Fibroblast of the aortic adventitia (primary cell): Measurements from ENCODE around the gene PIK3R1. TPM values are rescaled to one million over a fixed set of nuclear protein-coding genes. Genes with fewer than 3 reads are reported as not detected.

Experiments used
- DNase-seq: peaks from one replicate; pipeline ENCODE4 v3.0.0-alpha.2; 2010; ENCODE audit warnings: low read depth
- H3K4me3 ChIP-seq: 2 replicates; pipeline ENCODE4 v1.5.1; 2011; ENCODE audit warnings: low read depth, mild to moderate bottlenecking, control low read depth, low read length, moderate library complexity
- total RNA-seq: library from RNA; depleted of rRNA; stranded (reverse); fragments of >200 nt; gene quantifications from 2 replicates; pipeline ENCODE4 v1.2.3, GENCODE V29; 2012; ENCODE audit warnings: low replicate concordance
- TF ChIP-seq, protein P1 (sequence below): IDR thresholded peaks from 2 replicates; pipeline ENCODE4 v1.5.1; 2011; ENCODE audit warnings: mild to moderate bottlenecking, low read length, control low read depth, inconsistent platforms; ENCODE audit not compliant: insufficient read depth

Gene PIK3R1
- total RNA-seq, 1 donor, result 45.1 TPM

DNA sequence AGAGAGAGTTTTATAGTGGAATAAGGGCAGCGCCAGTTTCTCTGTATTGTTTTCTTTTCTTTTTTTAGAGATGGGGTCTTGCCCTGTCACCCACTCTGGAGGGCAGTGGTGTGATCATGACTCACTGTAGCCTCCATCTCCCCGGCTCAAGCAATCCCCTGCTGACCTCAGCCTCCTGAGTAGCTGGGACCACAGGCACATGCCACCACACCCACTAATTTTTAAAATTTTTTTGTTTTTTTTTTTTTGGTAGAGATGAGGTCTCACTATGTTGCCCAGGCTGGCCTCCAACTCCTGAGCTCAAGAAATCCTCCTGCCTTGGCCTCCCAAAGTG, 119.0 kb downstream of the PIK3R1 start:
- TF ChIP-seq, protein P1, sequence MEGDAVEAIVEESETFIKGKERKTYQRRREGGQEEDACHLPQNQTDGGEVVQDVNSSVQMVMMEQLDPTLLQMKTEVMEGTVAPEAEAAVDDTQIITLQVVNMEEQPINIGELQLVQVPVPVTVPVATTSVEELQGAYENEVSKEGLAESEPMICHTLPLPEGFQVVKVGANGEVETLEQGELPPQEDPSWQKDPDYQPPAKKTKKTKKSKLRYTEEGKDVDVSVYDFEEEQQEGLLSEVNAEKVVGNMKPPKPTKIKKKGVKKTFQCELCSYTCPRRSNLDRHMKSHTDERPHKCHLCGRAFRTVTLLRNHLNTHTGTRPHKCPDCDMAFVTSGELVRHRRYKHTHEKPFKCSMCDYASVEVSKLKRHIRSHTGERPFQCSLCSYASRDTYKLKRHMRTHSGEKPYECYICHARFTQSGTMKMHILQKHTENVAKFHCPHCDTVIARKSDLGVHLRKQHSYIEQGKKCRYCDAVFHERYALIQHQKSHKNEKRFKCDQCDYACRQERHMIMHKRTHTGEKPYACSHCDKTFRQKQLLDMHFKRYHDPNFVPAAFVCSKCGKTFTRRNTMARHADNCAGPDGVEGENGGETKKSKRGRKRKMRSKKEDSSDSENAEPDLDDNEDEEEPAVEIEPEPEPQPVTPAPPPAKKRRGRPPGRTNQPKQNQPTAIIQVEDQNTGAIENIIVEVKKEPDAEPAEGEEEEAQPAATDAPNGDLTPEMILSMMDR, result no peak
- no peak for DNase-seq
- no peak overlapping the region for H3K4me3 ChIP-seq

DNA sequence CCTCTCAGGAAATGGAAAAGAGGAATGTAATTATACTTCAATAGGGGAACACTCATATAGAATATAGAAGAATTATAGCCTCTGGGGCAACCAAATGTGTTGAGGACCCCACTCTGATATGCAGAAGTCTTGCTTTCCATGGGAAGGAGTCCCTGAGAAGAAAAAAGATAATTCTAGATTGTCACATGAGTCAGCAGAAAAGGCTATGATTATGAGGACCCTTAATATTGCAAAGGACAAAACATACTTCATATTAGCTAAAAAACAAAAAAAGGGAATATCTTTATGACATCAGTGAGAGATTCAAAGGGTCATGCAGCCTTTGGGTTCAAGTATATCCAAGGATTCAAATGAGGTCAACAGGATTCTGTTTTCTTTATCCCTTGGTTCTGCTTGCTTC, 119.5 kb downstream of the PIK3R1 start:
- DNase-seq, result no peak
- TF ChIP-seq, protein P1, result no peak

DNA sequence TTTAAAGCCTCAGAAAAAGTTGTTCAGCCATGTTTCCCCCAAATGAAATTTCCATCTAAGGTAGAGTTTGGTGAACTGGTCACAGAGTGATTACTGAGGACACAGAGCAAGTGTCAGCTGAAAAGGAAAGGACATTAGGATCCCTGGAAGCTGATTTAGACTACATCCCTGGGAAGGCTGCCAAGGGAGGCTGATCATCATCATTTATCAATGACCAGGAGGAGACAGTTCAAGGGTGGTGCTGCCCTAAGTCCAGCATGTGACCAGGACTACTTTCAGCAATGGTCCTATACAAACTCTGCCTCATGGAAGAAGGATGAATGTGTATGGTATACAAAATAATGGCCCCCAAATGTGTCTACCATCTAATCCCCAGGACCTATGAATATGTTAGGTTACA, 120.6 kb downstream of the PIK3R1 start:
- H3K4me3 ChIP-seq, result no peak overlapping the region
- TF ChIP-seq, protein P1, result no peak
- DNase-seq, result no peak

More for the DNA sequence above, 119.5 kb downstream of the PIK3R1 start:
- H3K4me3 ChIP-seq, result no peak overlapping the region

DNA sequence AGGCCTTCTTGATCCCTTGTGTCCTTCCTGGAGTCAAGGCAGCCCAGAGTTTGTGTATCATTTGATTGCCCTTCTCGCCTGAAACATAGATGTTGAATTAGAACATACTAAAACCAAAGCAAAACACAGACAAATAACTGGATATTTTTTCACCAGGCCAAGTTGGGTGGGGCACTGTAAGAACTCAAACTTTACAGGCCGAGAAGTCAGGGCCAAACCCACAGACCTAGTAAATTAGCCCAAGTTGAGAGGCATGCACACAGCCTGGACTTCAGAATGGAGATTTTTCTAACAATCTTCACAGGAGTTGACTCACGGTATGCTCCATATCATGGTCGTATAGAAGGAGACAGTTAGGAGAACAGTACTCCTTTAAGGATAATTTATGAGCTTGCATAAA, 121.7 kb downstream of the PIK3R1 start:
- no peak overlapping the region for H3K4me3 ChIP-seq
- TF ChIP-seq, protein P1, result no peak
- no peak for DNase-seq

DNA sequence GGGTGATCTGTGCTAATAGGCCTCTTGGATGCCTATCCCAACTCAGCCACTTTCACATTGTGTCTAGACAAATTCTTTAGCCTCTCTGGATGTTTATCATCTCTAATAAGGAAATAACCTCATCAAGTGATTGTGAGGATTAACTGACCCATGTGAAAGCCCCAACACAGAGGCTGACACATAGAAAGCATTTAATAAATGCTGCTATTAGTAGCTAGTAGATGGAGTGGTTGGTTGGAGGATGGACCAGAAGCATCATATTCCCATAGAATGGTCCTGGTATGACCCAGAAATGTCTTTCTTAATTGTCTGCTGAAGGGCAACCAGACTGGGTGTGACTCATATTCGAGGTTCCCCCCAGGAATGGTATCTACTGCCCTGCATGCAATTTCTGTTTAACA, 124.4 kb downstream of the PIK3R1 start:
- TF ChIP-seq, protein P1, result no peak
- DNase-seq, result no peak
- H3K4me3 ChIP-seq, result no peak overlapping the region

DNA sequence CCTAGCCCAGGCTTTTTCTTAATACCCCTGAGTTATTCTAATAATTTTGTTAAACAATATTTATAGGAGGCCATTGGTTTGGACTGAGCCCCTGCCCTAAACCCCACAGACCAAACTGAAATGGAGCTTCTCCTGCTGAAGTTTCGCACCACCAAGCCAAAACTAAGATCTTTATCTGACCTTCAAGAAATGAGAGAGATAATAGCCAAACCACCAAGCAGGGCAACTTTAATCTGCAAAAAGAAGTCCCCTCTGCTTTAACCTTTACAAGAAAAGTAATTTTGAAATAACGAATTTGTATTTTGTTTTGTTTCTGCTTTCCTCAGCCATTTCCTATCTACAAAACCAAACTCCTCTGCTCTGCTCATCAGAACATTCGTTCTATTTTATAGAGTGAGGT, 125.5 kb downstream of the PIK3R1 start:
- TF ChIP-seq, protein P1, result no peak
- no peak for DNase-seq

DNA sequence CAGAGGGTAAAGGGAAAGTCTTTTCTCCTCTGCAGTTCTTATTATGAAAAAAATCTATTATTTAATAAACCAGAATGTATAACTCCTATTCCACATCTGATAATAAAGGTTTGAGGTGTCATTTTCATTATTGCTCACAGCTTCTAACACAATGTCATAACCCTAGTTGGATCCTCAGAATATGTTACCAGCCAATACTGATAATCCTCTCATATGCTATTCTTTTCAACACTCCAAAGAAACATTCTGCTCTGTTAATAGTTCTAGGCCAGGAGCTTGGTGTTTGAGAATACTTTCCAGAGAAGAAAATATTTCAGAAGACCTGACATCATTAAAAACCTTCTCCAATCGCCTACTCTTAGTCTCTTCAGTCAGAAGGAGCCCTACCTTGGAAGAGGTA, 127.1 kb downstream of the PIK3R1 start:
- no peak for DNase-seq
- TF ChIP-seq, protein P1, result no peak

More for the DNA sequence above, 125.5 kb downstream of the PIK3R1 start:
- no peak overlapping the region for H3K4me3 ChIP-seq

More for the DNA sequence above, 127.1 kb downstream of the PIK3R1 start:
- no peak overlapping the region for H3K4me3 ChIP-seq
